ENCODE measurements around the gene NPR1. TPM values are rescaled to one million over a fixed set of nuclear protein-coding genes. Genes with fewer than 3 reads are reported as not detected.

The NPR1 gene
- total RNA-seq, 1 donor from 2014 or later: 57.1 TPM

GRCh38 chr1:153649137-153649862, 29.2 kb upstream of the NPR1 start:
- H3K9me3 Mint-ChIP-seq (ENCODE audit: unreplicated experiment): no peaks in the 10 kb centered on the region
- H3K27ac Mint-ChIP-seq (ENCODE audit: unreplicated experiment): no peak overlapping the region
- no peak overlapping the region for H3K4me3 Mint-ChIP-seq (ENCODE audit: unreplicated experiment)
- H3K36me3 Mint-ChIP-seq (ENCODE audit: low read depth, unreplicated experiment): peaks cover 25% of the 10 kb centered on the region
- DNase-seq (ENCODE audit: low spot score): no peak
- H3K4me1 Mint-ChIP-seq (ENCODE audit: unreplicated experiment): peaks cover 3% of the 10 kb centered on the region
- TF ChIP-seq CTCF (IDR thresholded peaks at IDR 0.05; ENCODE audit: unreplicated experiment): no peak
- H3K27me3 Mint-ChIP-seq (ENCODE audit: unreplicated experiment): peaks cover 7% of the 10 kb centered on the region

GRCh38 chr1:153649863-153650235, 28.6 kb upstream of the NPR1 start:
- H3K36me3 Mint-ChIP-seq (ENCODE audit: low read depth, unreplicated experiment): peaks cover 20% of the 10 kb centered on the region
- H3K4me3 Mint-ChIP-seq (ENCODE audit: unreplicated experiment): no peak overlapping the region
- no peaks in the 10 kb centered on the region for H3K9me3 Mint-ChIP-seq (ENCODE audit: unreplicated experiment)
- no peak for DNase-seq (ENCODE audit: low spot score)
- no peak overlapping the region for H3K27ac Mint-ChIP-seq (ENCODE audit: unreplicated experiment)
- peaks cover 7% of the 10 kb centered on the region for H3K27me3 Mint-ChIP-seq (ENCODE audit: unreplicated experiment)
- peaks cover 3% of the 10 kb centered on the region for H3K4me1 Mint-ChIP-seq (ENCODE audit: unreplicated experiment)
- TF ChIP-seq CTCF (IDR thresholded peaks at IDR 0.05; ENCODE audit: unreplicated experiment): no peak

GRCh38 chr1:153651771-153652170, 26.7 kb upstream of the NPR1 start:
- H3K27me3 Mint-ChIP-seq (ENCODE audit: unreplicated experiment): peaks cover 7% of the 10 kb centered on the region
- no peak overlapping the region for H3K27ac Mint-ChIP-seq (ENCODE audit: unreplicated experiment)
- no peak for TF ChIP-seq CTCF (IDR thresholded peaks at IDR 0.05; ENCODE audit: unreplicated experiment)
- H3K4me3 Mint-ChIP-seq (ENCODE audit: unreplicated experiment): no peak overlapping the region
- H3K4me1 Mint-ChIP-seq (ENCODE audit: unreplicated experiment): peaks cover 3% of the 10 kb centered on the region
- H3K36me3 Mint-ChIP-seq (ENCODE audit: low read depth, unreplicated experiment): peaks cover 5% of the 10 kb centered on the region
- H3K9me3 Mint-ChIP-seq (ENCODE audit: unreplicated experiment): no peaks in the 10 kb centered on the region
- DNase-seq (ENCODE audit: low spot score): no peak

GRCh38 chr1:153652805-153653500, 25.5 kb upstream of the NPR1 start:
- no peaks in the 10 kb centered on the region for H3K36me3 Mint-ChIP-seq (ENCODE audit: low read depth, unreplicated experiment)
- no peak overlapping the region for H3K27ac Mint-ChIP-seq (ENCODE audit: unreplicated experiment)
- no peak overlapping the region for H3K4me3 Mint-ChIP-seq (ENCODE audit: unreplicated experiment)
- no peak for TF ChIP-seq CTCF (IDR thresholded peaks at IDR 0.05; ENCODE audit: unreplicated experiment)
- H3K27me3 Mint-ChIP-seq (ENCODE audit: unreplicated experiment): peaks cover 5% of the 10 kb centered on the region
- H3K4me1 Mint-ChIP-seq (ENCODE audit: unreplicated experiment): peaks cover 3% of the 10 kb centered on the region
- DNase-seq (ENCODE audit: low spot score): no peak
- H3K9me3 Mint-ChIP-seq (ENCODE audit: unreplicated experiment): no peaks in the 10 kb centered on the region

GRCh38 chr1:153655333-153655732, 23.2 kb upstream of the NPR1 start:
- H3K27me3 Mint-ChIP-seq (ENCODE audit: unreplicated experiment): peaks cover 6% of the 10 kb centered on the region
- no peak overlapping the region for H3K27ac Mint-ChIP-seq (ENCODE audit: unreplicated experiment)
- H3K9me3 Mint-ChIP-seq (ENCODE audit: unreplicated experiment): no peaks in the 10 kb centered on the region
- no peak overlapping the region for H3K4me3 Mint-ChIP-seq (ENCODE audit: unreplicated experiment)
- H3K36me3 Mint-ChIP-seq (ENCODE audit: low read depth, unreplicated experiment): no peaks in the 10 kb centered on the region
- no peak for TF ChIP-seq CTCF (IDR thresholded peaks at IDR 0.05; ENCODE audit: unreplicated experiment)
- DNase-seq (ENCODE audit: low spot score): no peak
- peaks cover 6% of the 10 kb centered on the region for H3K4me1 Mint-ChIP-seq (ENCODE audit: unreplicated experiment)

Measured in endothelial cell (in vitro differentiated cells).